ENCODE measurements around the gene OVCH1.

The OVCH1 gene, protein sequence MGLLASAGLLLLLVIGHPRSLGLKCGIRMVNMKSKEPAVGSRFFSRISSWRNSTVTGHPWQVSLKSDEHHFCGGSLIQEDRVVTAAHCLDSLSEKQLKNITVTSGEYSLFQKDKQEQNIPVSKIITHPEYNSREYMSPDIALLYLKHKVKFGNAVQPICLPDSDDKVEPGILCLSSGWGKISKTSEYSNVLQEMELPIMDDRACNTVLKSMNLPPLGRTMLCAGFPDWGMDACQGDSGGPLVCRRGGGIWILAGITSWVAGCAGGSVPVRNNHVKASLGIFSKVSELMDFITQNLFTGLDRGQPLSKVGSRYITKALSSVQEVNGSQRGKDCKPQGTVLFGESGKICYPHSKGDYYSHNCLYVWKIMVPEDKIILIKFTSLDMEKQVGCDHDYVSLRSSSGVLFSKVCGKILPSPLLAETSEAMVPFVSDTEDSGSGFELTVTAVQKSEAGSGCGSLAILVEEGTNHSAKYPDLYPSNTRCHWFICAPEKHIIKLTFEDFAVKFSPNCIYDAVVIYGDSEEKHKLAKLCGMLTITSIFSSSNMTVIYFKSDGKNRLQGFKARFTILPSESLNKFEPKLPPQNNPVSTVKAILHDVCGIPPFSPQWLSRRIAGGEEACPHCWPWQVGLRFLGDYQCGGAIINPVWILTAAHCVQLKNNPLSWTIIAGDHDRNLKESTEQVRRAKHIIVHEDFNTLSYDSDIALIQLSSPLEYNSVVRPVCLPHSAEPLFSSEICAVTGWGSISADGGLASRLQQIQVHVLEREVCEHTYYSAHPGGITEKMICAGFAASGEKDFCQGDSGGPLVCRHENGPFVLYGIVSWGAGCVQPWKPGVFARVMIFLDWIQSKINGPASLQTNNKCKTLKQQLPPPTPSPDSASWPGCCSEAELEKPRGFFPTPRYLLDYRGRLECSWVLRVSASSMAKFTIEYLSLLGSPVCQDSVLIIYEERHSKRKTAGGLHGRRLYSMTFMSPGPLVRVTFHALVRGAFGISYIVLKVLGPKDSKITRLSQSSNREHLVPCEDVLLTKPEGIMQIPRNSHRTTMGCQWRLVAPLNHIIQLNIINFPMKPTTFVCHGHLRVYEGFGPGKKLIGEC

DNA sequence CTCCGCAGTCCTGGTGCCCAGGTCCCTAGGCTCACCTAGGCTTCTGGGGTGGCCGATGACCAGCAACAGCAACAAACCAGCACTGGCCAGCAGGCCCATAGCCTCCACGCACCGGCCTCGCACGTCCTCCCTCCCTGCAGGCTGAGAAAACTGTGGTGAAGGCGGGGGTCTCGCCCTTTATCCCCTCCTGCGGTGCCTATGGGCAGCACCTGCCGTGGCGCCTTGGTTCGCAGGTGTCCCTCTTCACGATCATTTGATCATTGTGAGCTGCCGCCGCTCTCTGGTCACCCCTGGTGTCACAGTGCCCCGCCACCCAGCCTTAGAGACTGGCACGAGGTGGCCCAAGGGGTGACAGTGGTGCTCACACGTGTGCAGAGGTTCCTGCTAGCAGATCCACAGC, at the start of gene OVCH1:
TSS of gene OVCH1 (minus strand) at position 99 of the 400 bp plus-strand sequence. CDS start at position 99, 0 bp downstream.
- no peak within 1 kb of the TSS for H3K4me3 Mint-ChIP-seq
- H3K9me3 Mint-ChIP-seq, result no peaks in the 10 kb centered on the region
- H3K27ac Mint-ChIP-seq, result no peak within 1 kb of the TSS
- no peaks in the 10 kb centered on the region for H3K36me3 Mint-ChIP-seq (ENCODE audit: low read depth)
- H3K4me1 Mint-ChIP-seq (ENCODE audit: low read depth), result no peaks in the 10 kb centered on the region
- no peaks in the 10 kb centered on the region for H3K27me3 Mint-ChIP-seq (ENCODE audit: low read depth)

DNA sequence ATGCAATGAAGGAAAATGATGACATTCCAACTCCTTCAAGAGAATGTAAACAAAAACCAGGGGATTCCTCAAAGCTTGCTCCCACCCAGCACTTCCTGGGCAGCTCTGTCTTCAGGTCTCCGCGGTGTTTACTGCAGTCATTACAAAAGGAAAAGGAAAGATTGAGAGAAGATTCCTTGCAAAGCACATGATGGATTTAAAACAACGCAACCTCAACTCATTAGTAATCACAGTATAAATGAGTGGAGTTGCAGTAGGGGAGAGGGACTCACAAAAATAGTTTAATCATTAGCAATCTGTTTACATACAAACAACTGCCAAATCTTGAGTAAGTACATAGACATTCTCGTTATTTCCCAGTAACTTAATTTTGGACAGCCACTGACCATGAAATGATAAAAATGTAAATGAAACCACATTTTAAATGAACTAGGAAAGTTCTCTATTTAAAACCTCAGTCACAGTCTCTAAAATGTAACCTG, 49.7 kb upstream of the OVCH1 start:
- H3K27ac Mint-ChIP-seq, result no peak overlapping the region
- H3K4me3 Mint-ChIP-seq, result no peak overlapping the region
- H3K36me3 Mint-ChIP-seq (ENCODE audit: low read depth), result no peaks in the 10 kb centered on the region
- no peaks in the 10 kb centered on the region for H3K9me3 Mint-ChIP-seq
- H3K4me1 Mint-ChIP-seq (ENCODE audit: low read depth), result no peaks in the 10 kb centered on the region
- H3K27me3 Mint-ChIP-seq (ENCODE audit: low read depth), result peaks cover 10% of the 10 kb centered on the region

DNA sequence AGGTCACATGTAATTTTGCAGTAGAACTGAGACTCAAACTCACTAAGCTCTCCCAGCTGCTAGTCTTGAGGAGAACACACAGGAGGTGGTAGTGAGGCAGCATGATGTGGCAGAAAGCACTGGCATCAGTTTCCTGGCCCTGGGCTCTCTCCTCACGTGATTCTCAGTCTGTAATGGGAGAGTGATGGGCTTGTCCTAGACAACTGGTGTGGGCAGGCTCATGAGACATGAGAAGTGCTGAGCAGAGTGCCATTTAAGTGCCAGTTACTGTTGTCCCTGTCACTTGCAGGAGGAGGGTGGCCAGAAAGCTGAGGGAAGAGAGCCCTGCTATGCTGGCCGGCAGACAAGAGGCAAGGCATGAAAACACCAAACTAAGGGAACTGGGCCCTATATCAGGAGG, 48.5 kb upstream of the OVCH1 start:
- peaks cover 10% of the 10 kb centered on the region for H3K27me3 Mint-ChIP-seq (ENCODE audit: low read depth)
- H3K9me3 Mint-ChIP-seq, result no peaks in the 10 kb centered on the region
- H3K4me3 Mint-ChIP-seq, result no peak overlapping the region
- no peak overlapping the region for H3K27ac Mint-ChIP-seq
- H3K36me3 Mint-ChIP-seq (ENCODE audit: low read depth), result no peaks in the 10 kb centered on the region
- no peaks in the 10 kb centered on the region for H3K4me1 Mint-ChIP-seq (ENCODE audit: low read depth)

DNA sequence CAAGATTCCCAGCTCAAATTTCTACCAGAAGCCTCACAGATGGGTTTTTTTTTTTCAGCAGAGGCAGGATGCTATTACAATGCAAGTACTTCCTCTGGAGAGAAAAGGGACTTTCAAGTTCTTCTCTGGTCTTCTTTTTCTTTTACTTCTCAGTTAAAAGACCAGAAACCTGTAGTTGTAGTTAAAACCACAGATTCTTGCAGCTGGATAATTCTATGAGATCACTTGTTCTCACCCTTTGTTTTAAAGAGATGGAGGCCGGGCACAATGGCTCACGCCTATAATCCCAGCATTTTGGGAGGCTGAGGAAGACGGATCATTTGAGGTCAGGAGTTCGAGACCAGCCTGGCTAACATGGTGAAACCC, 47.6 kb upstream of the OVCH1 start:
- Mint-ChIP-seq H3K4me3 (no peak overlapping the region), H3K27me3 (ENCODE audit: low read depth) (peaks cover 10% of the 10 kb centered on the region), H3K4me1 (ENCODE audit: low read depth) (no peaks in the 10 kb centered on the region), H3K9me3 (no peaks in the 10 kb centered on the region), H3K36me3 (ENCODE audit: low read depth) (no peaks in the 10 kb centered on the region), H3K27ac (no peak overlapping the region)

DNA sequence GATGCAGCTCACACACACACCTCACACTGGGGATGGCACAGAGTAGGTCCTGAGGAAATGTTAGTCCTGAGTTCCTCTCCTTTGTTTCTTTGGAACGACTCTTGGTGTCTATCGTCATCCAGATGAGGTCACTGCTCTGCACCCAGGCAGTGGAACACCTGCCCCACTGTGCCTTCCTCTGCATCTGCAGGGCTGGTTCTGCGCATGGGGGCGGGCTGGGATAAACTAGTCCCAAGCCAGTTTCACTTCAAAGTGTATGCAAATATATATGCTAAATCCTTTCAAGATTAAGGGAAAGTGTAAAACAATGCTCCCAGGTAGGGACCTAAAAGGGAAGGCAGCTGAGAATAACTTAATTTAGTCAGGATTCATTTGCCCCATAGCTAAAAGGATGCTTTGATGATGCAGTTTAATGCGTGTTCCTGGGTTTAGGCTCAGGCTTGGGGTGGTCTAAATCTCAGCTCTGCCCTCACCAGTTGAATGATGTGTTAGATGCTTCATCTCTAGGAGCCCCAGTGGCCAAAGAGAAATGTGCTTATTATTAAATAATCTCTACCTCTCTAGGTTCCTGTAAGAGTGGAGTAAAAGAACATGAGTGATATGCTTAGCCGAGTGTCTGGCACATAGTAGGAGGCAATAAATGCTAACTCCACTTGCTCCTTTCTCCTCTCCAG, 47.1 kb upstream of the OVCH1 start:
- Mint-ChIP-seq H3K27me3 (ENCODE audit: low read depth) (peaks cover 10% of the 10 kb centered on the region), H3K4me1 (ENCODE audit: low read depth) (no peaks in the 10 kb centered on the region), H3K36me3 (ENCODE audit: low read depth) (no peaks in the 10 kb centered on the region), H3K4me3 (no peak overlapping the region), H3K27ac (no peak overlapping the region), H3K9me3 (no peaks in the 10 kb centered on the region)

DNA sequence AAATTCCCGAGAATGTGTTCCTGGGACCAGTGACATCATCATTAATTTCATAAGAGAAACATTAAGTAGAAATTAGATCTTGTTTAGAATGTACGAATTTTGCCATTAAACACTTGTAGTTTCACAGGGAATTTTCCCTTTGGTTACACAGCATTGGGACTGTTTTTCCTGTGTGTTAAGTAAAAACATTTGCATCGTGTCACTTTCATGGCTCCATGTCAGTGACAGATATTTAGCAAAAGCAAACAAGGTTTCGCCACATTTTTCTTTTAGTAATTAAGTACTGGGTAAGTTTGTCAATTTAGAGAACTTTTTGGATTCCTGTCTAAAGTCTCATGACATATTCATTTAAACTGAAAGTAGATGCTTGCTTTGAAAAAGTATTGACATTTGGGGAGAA, 45.5 kb upstream of the OVCH1 start:
- no peaks in the 10 kb centered on the region for H3K36me3 Mint-ChIP-seq (ENCODE audit: low read depth)
- no peak overlapping the region for H3K4me3 Mint-ChIP-seq
- no peak overlapping the region for H3K27ac Mint-ChIP-seq
- no peaks in the 10 kb centered on the region for H3K9me3 Mint-ChIP-seq
- no peaks in the 10 kb centered on the region for H3K4me1 Mint-ChIP-seq (ENCODE audit: low read depth)
- H3K27me3 Mint-ChIP-seq (ENCODE audit: low read depth), result peaks cover 9% of the 10 kb centered on the region

DNA sequence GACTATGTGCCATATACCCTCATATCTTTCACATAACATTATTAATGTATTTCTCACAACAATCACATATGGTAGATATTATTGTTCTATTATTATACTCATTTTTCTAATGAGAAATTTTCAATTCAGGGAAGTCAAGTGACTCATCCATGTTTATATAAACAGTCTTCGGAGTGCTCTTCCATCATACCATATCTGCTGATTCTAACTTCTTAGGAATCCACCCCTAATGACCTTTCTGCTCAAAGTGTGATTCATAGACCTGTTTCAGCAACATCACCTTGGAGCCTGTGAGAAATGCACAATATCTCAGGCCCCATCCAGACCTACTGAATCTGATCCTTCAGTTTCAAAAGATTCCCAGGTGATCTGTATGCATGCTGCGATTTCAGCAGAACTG, 39.8 kb upstream of the OVCH1 start:
- Mint-ChIP-seq H3K4me3 (no peak overlapping the region), H3K27me3 (ENCODE audit: low read depth) (no peaks in the 10 kb centered on the region), H3K27ac (no peak overlapping the region), H3K4me1 (ENCODE audit: low read depth) (no peaks in the 10 kb centered on the region), H3K9me3 (no peaks in the 10 kb centered on the region), H3K36me3 (ENCODE audit: low read depth) (no peaks in the 10 kb centered on the region)

DNA sequence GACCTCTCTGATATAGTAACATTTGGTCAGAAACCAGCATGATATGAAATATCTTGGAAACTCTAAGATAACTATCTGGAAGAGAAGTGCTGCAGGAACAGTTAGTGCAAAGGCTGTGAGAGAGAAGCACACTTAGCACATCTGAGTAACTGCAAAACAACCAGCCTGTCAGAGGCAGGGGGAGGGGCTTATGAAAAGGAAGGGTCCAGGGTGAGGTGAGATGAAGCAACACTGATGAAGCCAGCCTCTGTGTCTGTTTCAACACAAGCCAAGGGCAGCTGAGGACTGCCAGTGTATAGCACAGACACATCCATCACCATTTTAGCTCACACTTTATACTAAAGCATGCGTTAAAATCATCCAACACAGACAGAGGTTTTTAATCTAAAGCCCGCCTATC, 37.4 kb upstream of the OVCH1 start:
- Mint-ChIP-seq H3K4me3 (no peak overlapping the region), H3K27me3 (ENCODE audit: low read depth) (peaks cover 8% of the 10 kb centered on the region), H3K4me1 (ENCODE audit: low read depth) (no peaks in the 10 kb centered on the region), H3K36me3 (ENCODE audit: low read depth) (no peaks in the 10 kb centered on the region), H3K27ac (no peak overlapping the region), H3K9me3 (no peaks in the 10 kb centered on the region)

DNA sequence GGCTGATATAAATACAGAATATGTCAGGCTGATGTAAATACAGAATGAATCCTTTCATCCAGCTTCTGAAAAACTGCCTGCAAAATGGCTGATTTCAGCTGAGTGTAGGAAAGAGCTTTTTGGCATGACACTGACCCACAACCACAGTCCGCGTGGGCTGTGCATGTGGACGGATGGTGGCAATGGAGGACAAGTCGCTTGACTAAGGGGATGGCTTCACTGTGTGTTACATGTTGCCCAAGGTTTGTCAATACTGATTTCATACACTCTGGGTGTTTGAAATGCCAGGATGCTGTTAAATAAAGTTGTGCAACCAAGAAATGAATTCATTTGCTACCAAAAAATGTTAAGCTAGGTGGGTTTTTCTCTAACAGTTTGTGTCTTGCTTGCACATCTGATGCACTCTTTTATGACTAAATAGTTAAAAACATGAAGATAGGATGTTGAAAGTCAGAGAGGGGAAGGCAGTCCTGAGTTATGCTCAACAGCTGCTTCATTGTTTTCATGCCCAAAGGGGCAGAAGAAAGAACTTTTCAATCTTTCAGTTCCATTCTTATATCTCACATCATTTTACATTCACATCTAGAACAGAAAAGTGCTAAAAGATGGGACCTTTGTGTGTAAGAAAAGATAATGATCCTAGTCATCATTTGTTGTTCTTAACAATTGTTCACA, 36.5 kb upstream of the OVCH1 start:
- H3K27me3 Mint-ChIP-seq (ENCODE audit: low read depth), result peaks cover 8% of the 10 kb centered on the region
- H3K4me1 Mint-ChIP-seq (ENCODE audit: low read depth), result no peaks in the 10 kb centered on the region
- no peaks in the 10 kb centered on the region for H3K36me3 Mint-ChIP-seq (ENCODE audit: low read depth)
- H3K27ac Mint-ChIP-seq, result no peak overlapping the region
- no peak overlapping the region for H3K4me3 Mint-ChIP-seq
- H3K9me3 Mint-ChIP-seq, result no peaks in the 10 kb centered on the region

DNA sequence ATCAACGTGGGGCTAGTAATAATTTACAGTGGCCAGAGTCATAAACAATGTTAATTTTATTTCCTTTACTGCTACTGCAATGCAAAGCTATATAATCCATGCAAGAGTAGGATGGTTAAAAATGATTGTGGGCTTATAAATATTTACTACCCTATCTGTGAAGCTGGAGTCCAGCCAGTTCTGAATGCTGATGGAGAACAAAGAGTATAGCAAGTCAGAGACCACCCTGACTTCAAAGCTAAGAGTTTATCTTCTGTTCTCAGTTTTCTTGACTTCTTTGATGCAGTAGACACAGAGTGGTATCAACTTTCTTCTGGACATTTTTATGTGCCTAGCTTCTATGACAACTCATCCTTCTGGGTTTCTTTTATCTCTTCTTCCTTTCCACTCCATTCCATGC, 34.0 kb upstream of the OVCH1 start:
- Mint-ChIP-seq H3K4me3 (no peak overlapping the region), H3K27ac (no peak overlapping the region), H3K36me3 (ENCODE audit: low read depth) (no peaks in the 10 kb centered on the region), H3K27me3 (ENCODE audit: low read depth) (peaks cover 13% of the 10 kb centered on the region), H3K4me1 (ENCODE audit: low read depth) (no peaks in the 10 kb centered on the region), H3K9me3 (no peaks in the 10 kb centered on the region)

DNA sequence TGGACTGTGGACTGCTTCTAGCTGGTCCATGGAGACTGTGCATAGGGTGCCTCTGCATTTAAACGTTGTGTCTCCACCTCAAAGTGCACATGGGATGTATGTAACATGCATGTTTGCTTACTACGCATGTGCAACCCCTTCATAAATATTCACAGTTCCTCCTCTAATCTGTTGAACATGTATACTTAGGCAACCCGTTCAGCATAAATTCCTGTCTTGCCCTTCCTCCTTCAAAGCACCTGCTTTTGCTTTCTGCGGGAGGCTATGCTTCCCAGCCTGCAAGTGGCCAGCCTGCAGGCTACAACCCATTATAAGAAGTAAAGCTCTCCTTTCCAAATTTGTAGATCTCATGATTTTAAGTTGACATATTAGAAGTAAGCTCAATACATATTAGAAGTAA, 33.0 kb upstream of the OVCH1 start:
- Mint-ChIP-seq H3K36me3 (ENCODE audit: low read depth) (no peaks in the 10 kb centered on the region), H3K27me3 (ENCODE audit: low read depth) (peaks cover 13% of the 10 kb centered on the region), H3K9me3 (no peaks in the 10 kb centered on the region), H3K4me3 (no peak overlapping the region), H3K4me1 (ENCODE audit: low read depth) (no peaks in the 10 kb centered on the region), H3K27ac (no peak overlapping the region)

DNA sequence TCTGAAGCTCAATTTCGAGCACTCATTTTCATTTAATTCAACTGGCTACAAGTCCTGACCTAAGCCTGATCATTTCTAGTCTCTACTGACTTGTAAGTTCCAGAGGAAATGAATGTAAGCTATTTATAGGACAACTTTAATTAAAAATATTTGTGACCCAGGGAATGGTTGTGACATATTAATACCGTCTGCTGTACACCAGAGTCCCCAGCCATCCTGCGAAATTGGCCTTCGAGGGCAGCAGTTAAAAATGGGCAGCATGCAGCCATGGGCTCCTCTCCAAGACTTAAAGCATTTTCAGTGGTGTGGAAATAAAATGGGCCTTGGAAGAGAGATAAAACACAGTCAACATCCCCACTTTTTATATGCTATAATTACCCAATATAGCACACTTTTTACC, 30.7 kb upstream of the OVCH1 start:
- Mint-ChIP-seq H3K9me3 (no peaks in the 10 kb centered on the region), H3K4me1 (ENCODE audit: low read depth) (no peaks in the 10 kb centered on the region), H3K36me3 (ENCODE audit: low read depth) (no peaks in the 10 kb centered on the region), H3K4me3 (no peak overlapping the region), H3K27me3 (ENCODE audit: low read depth) (peaks cover 17% of the 10 kb centered on the region), H3K27ac (no peak overlapping the region)

DNA sequence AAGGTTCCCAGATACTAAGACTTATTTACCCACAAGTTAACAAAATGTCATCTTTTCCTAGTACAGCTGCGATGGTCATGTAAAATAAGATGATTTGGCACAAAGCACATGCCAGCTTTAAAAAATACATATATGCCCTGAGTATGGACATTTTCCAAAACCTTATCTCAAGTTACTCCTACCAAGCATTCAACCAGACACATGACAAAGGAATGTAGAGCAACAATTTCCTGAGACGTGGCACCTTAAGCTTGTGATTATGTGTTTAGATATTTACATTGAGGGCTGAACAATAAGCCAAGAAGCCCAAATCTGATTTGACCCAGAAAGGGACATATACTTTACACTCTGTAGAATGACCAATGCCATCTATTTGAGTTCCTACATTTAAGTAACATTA, 24.5 kb upstream of the OVCH1 start:
- H3K27me3 Mint-ChIP-seq (ENCODE audit: low read depth), result peaks cover 4% of the 10 kb centered on the region
- H3K4me3 Mint-ChIP-seq, result no peak overlapping the region
- no peak overlapping the region for H3K27ac Mint-ChIP-seq
- H3K4me1 Mint-ChIP-seq (ENCODE audit: low read depth), result no peaks in the 10 kb centered on the region
- no peaks in the 10 kb centered on the region for H3K36me3 Mint-ChIP-seq (ENCODE audit: low read depth)
- H3K9me3 Mint-ChIP-seq, result no peaks in the 10 kb centered on the region

All from T-helper 1 cell treated with Interleukin-12 subunit alpha and Interleukin-12 subunit beta and Interleukin-4 antibody, amounts not matched to agents 30 μg/mL and 1 μg/mL, for 36 hours (primary cell).